Neuron (in vitro differentiated cells): ENCODE measurements around the gene SPNS1.
"Not testable (repeated sequence)": the region's sequence is repeated elsewhere in the genome, so short reads cannot be mapped to it uniquely, and the experiment has no call there.

Experiments used
- H2AFZ ChIP-seq: one replicate; pipeline ENCODE4 v1.6.1; 2013; ENCODE audit warnings: low read depth, mild to moderate bottlenecking, inconsistent platforms, low read length, moderate library complexity
- H3K27me3 ChIP-seq: one replicate; pipeline ENCODE4 v1.6.1; 2013; ENCODE audit warnings: low read length; ENCODE audit not compliant: insufficient read depth
- H3K36me3 ChIP-seq: one replicate; pipeline ENCODE4 v1.6.1; 2013; ENCODE audit warnings: low read length; ENCODE audit not compliant: insufficient read depth
- H3K4me1 ChIP-seq: one replicate; pipeline ENCODE4 v1.6.1; 2013; ENCODE audit warnings: low read length; ENCODE audit not compliant: insufficient read depth
- H3K4me3 ChIP-seq: 2 replicates; pipeline ENCODE4 v1.5.1; 2013; ENCODE audit warnings: mild to moderate bottlenecking, low read length, moderate library complexity
- H3K9me3 ChIP-seq: one replicate; pipeline ENCODE4 v1.6.1; 2013; ENCODE audit warnings: low read length

The SPNS1 gene

GRCh38 chr16:28936784-28937155 lies 37.8 kb upstream of the SPNS1 start:
- no peaks in the 10 kb centered on the region for H3K4me1 ChIP-seq
- H2AFZ ChIP-seq: no peak overlapping the region
- no peaks in the 10 kb centered on the region for H3K36me3 ChIP-seq
- H3K9me3 ChIP-seq: no peaks in the 10 kb centered on the region
- H3K4me3 ChIP-seq: no peak overlapping the region
- no peaks in the 10 kb centered on the region for H3K27me3 ChIP-seq

- H2AFZ ChIP-seq: no peak overlapping the region
- H3K9me3 ChIP-seq: no peaks in the 10 kb centered on the region
- no peaks in the 10 kb centered on the region for H3K27me3 ChIP-seq
- H3K36me3 ChIP-seq: no peaks in the 10 kb centered on the region
- H3K4me1 ChIP-seq: no peaks in the 10 kb centered on the region
- no peak overlapping the region for H3K4me3 ChIP-seq
These were observed 37.2 kb upstream of the SPNS1 start for GRCh38 chr16:28937222-28937876.

- Histone ChIP-seq H3K4me1 (no peaks in the 10 kb centered on the region), H3K27me3 (no peaks in the 10 kb centered on the region)
These were observed 35.9 kb upstream of the SPNS1 start for GRCh38 chr16:28938721-28939120.

GRCh38 chr16:28939825-28940224 lies 34.8 kb upstream of the SPNS1 start:
- not testable (repeated sequence) for H3K27me3 ChIP-seq, H3K4me1 ChIP-seq, H3K4me3 ChIP-seq, H3K9me3 ChIP-seq, H3K36me3 ChIP-seq, H2AFZ ChIP-seq

More at GRCh38 chr16:28938721-28939120, 35.9 kb upstream of the SPNS1 start:
- Histone ChIP-seq H2AFZ (no peak overlapping the region), H3K36me3 (no peaks in the 10 kb centered on the region), H3K9me3 (no peaks in the 10 kb centered on the region), H3K4me3 (no peak overlapping the region)

- H3K4me3 ChIP-seq: no peak overlapping the region
- H3K27me3 ChIP-seq: no peaks in the 10 kb centered on the region
- H3K9me3 ChIP-seq: no peaks in the 10 kb centered on the region
- no peaks in the 10 kb centered on the region for H3K36me3 ChIP-seq
- peaks cover 6% of the 10 kb centered on the region for H3K4me1 ChIP-seq
- H2AFZ ChIP-seq: no peak overlapping the region
These were observed 31.3 kb upstream of the SPNS1 start for GRCh38 chr16:28943281-28943680.

GRCh38 chr16:28946681-28947080 lies 27.9 kb upstream of the SPNS1 start:
- H3K36me3 ChIP-seq: no peaks in the 10 kb centered on the region
- no peaks in the 10 kb centered on the region for H3K9me3 ChIP-seq
- no peak overlapping the region for H3K4me3 ChIP-seq
- no peak overlapping the region for H2AFZ ChIP-seq
- H3K4me1 ChIP-seq: peaks cover 9% of the 10 kb centered on the region
- H3K27me3 ChIP-seq: no peaks in the 10 kb centered on the region

GRCh38 chr16:28950648-28951409 lies 23.7 kb upstream of the SPNS1 start, which contains the start of gene NFATC2IP:
NFATC2IP (plus strand) TSS chr16:28950937; CDS start chr16:28951012, 75 bp downstream.
- Histone ChIP-seq H2AFZ (peak within 1 kb of the TSS; percentile 64), H3K4me1 (peaks cover 13% of the 10 kb centered on the region), H3K9me3 (no peaks in the 10 kb centered on the region), H3K4me3 (peak within 1 kb of the TSS; percentile 97), H3K27me3 (no peaks in the 10 kb centered on the region), H3K36me3 (peaks cover 23% of the 10 kb centered on the region)

- Histone ChIP-seq H2AFZ (peak overlapping the region; percentile 64), H3K27me3 (no peaks in the 10 kb centered on the region), H3K4me3 (peak overlapping the region; percentile 97), H3K4me1 (peaks cover 12% of the 10 kb centered on the region), H3K9me3 (no peaks in the 10 kb centered on the region), H3K36me3 (peaks cover 28% of the 10 kb centered on the region)
These were observed 23.1 kb upstream of the SPNS1 start for GRCh38 chr16:28951410-28951943.

GRCh38 chr16:28958216-28958615 lies 16.4 kb upstream of the SPNS1 start:
- H3K9me3 ChIP-seq: no peaks in the 10 kb centered on the region
- no peaks in the 10 kb centered on the region for H3K27me3 ChIP-seq
- peaks cover 67% of the 10 kb centered on the region for H3K36me3 ChIP-seq
- H2AFZ ChIP-seq: no peak overlapping the region
- no peaks in the 10 kb centered on the region for H3K4me1 ChIP-seq
- H3K4me3 ChIP-seq: no peak overlapping the region

GRCh38 chr16:28958836-28959235 lies 15.7 kb upstream of the SPNS1 start:
- Histone ChIP-seq H3K36me3 (peaks cover 68% of the 10 kb centered on the region), H2AFZ (no peak overlapping the region), H3K4me3 (no peak overlapping the region), H3K27me3 (no peaks in the 10 kb centered on the region), H3K4me1 (no peaks in the 10 kb centered on the region), H3K9me3 (no peaks in the 10 kb centered on the region)

- no peak overlapping the region for H2AFZ ChIP-seq
- no peaks in the 10 kb centered on the region for H3K27me3 ChIP-seq
- H3K4me3 ChIP-seq: no peak overlapping the region
- no peaks in the 10 kb centered on the region for H3K4me1 ChIP-seq
- H3K9me3 ChIP-seq: no peaks in the 10 kb centered on the region
- H3K36me3 ChIP-seq: peaks cover 40% of the 10 kb centered on the region
These were observed 10.5 kb upstream of the SPNS1 start for GRCh38 chr16:28964072-28964471.

- H3K4me1 ChIP-seq: no peaks in the 10 kb centered on the region
- peaks cover 37% of the 10 kb centered on the region for H3K36me3 ChIP-seq
- no peaks in the 10 kb centered on the region for H3K27me3 ChIP-seq
- H2AFZ ChIP-seq: no peak overlapping the region
- H3K4me3 ChIP-seq: no peak overlapping the region
- H3K9me3 ChIP-seq: no peaks in the 10 kb centered on the region
These were observed 10.1 kb upstream of the SPNS1 start for GRCh38 chr16:28964496-28964895.

- H2AFZ ChIP-seq: no peak overlapping the region
- H3K27me3 ChIP-seq: no peaks in the 10 kb centered on the region
- peaks cover 25% of the 10 kb centered on the region for H3K36me3 ChIP-seq
- no peak overlapping the region for H3K4me3 ChIP-seq
- no peaks in the 10 kb centered on the region for H3K4me1 ChIP-seq
- H3K9me3 ChIP-seq: no peaks in the 10 kb centered on the region
These were observed 7.4 kb upstream of the SPNS1 start for GRCh38 chr16:28967156-28967555.
